H54 (cell line): Measurements from ENCODE around the gene WDR70.
"Not testable (repeated sequence)": the region's sequence is repeated elsewhere in the genome, so short reads cannot be mapped to it uniquely, and the experiment has no call there.

Source experiments
- DNase-seq: peaks from one replicate; pipeline ENCODE4 v3.0.0; 2011; ENCODE audit warnings: low spot score, mixed read lengths; ENCODE audit not compliant: insufficient read length
- FAIRE-seq: peaks from 3 replicates; lab custom pipeline; 2011; peaks lifted over from hg19 to GRCh38; lab: Jason Lieb, UNC
- POLR2A ChIP-seq: IDR thresholded peaks from 2 replicates; pipeline ENCODE4 v1.6.1; 2011; ENCODE audit warnings: low read depth, mild to moderate bottlenecking, low read length

Gene WDR70

DNA sequence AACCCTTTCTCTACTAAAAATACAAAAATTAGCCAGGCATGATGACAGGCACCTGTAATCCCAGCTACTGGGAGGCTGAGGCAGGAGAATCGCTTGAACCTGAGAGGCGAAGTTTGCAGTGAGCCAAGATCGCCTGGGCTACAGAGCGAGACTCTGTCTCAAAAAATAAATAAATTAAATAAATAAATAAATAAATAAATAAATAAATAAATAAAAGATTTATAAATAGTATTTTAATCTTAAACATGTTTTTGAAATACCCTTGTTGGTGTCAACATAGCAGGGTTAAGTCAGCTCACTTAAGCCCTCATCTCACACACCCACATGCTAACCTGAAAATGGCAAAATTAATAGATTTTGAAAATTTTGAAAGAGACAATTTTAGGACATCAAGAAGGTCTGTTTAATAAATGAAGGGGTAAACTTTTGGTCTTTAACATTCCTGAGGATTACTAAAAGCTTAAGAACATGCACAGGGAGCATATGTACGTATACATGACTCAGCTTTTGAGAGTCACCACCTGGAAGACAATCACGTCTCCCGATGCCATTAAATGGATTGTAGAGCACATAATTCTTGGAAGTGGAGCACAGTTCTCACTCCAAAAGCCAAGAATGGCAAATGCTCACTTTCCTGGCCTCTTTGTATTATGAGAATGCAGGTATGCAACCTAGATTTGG, 258.2 kb downstream of the WDR70 start:
- no peak for TF ChIP-seq POLR2A
- DNase-seq (no peak), FAIRE-seq (peak; percentile 92)

DNA sequence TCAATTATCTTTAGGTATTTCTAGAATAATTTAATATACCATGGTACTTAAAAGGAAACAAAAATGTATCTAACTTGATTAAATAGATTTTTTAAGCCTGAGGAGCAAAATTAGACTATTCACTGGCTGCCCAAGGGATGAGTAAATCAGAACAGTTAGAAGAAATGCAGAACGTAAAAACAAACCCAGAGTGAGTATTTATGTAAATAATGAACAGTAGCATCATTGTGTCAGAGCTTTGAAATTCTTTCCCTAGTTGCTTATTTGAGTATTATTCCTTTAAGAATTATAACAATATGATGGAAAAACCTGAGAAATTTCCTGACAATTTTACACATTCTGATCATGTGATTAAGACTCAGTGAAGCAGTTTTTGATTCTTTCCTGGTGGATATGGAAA, 259.8 kb downstream of the WDR70 start:
- FAIRE-seq (peak; percentile 71), DNase-seq (no peak)
- no peak for TF ChIP-seq POLR2A

DNA sequence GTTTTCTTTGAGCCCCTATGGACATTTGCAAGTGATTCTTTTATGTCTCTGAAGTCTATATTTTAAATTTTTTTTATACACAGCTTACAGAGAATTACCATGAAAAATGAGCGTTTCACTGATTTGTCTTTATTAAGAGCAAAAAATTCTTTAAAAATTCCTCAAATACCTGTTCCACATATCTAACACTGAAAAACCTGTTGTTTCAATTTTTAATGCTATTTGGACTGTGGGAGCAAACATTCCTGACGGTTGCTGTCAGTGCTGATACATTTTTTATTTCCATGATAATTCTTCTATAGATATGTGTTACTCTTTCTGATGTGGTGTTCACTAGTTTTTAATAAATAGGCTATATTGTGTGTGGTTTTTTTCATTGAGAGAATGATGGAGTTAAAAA, 261.0 kb downstream of the WDR70 start:
- TF ChIP-seq POLR2A: no peak
- DNase-seq (no peak), FAIRE-seq (peak; percentile 11)

DNA sequence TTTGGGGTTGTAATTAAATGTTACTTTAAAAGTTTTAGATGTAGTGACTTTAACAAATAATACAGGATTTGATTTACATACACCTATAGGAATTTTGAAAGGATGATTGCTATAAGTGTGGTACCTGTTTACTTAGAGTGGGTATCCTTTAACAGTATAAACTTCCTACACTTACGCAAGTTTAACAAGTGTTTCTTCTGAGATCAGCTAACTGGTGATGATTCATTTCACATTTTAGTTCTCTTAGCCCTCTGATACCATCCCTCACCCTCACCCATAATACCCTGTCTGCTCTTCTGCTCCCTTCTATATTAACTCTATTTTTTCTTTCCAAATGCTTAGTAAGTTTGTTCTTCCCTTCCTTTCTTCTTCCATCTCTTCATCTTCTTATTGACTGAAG, 262.8 kb downstream of the WDR70 start:
- peak; percentile 94 for FAIRE-seq
- no peak for TF ChIP-seq POLR2A
- no peak for DNase-seq

DNA sequence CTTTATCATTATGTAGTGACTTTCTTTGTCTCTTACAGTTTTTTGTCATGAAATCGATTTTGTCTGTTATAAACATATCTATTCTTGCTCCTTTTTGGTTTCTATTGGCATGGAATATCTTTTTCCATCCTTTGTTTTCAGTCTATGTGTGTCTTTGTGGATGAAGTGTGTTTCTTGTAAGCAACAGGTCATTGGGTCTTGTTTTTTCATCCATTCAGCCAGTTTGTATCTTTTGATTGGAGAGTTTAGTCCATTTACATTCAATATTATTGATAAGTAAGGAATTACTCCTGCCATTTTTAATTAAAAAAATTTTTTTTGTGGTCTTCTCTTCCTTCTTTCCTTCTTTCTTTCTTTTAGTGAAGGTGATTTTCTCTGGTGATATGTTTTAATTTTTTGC, 266.6 kb downstream of the WDR70 start:
- FAIRE-seq: no peak

DNA sequence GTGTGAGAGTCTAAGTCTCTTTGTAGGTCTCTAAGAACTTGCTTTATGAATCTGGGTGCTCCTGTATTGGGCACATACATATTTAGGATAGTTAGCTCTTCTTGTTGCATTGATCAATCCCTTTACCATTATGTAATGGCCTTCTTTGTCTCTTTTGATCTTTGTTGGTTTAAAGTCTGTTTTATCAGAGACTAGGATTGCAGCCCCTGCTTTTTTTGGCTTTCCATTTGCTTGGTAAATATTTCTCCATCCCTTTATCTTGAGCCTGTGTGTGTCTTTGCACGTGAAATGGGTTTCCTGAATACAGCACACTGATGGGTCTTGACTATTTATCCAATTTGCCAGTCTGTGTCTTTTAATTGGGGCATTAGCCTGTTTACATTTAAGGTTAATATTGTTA, 275.4 kb downstream of the WDR70 start:
- not testable (repeated sequence) for FAIRE-seq, DNase-seq

More for the DNA sequence above, 266.6 kb downstream of the WDR70 start:
- no peak for TF ChIP-seq POLR2A
- no peak for DNase-seq

DNA sequence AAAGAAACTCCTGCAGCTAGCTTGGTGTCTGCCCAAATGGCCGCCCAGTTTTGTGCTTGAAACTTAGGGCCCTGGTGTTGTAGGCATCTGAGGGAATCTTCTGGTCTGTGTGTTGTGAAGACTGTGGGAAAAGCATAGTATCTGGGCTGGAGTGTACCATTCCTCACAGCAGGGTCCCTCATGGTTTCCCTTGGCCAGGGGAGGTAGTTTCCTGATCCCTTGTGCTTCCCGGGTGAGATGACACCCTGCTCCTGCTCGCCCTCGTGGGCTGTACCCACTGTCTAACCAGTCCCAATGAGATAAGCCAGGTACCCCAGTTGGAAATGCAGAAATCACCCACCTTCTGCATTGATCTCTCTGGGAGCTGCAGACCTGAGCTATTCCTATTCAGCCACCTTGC, 277.9 kb downstream of the WDR70 start:
- FAIRE-seq (no peak), DNase-seq (no peak)
- no peak for TF ChIP-seq POLR2A

DNA sequence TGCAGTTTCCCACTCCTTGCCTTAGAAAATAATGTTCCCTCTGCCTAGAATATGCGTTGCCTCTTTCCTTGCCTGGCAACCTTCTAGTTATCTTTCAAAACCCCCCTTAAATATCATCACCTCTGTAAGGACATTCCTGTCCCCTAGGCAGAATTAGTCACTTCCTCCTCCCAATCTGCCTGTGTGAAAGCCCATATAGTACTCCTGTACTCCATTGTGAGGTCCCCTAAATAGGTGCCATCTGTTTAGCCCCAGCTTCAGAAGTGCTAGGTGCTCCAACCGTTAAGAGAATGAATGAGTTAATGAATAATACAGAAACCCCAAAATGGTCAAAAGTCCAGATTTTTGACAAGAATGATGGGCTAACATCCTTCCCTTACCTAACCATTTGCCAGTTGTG, 279.3 kb downstream of the WDR70 start:
- TF ChIP-seq POLR2A: no peak
- DNase-seq (no peak), FAIRE-seq (no peak)

DNA sequence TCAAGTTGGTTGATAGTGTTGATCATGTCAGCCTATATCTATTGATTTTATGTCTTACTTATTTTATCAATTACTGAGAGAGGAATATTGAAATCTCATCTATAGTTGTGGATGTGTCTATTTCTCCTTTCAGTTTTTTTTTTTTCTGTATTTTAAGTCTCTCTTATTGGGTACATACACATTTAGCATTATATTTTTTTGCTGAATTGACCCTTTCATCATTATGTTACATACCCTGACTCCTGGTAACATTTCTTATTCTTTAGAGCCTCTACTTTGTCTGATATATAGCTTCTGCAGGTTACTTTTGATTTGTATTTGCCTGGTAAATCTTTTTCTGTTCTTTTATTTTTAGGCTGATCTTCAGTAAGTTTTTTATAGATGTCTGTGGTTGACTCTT, 281.2 kb downstream of the WDR70 start:
- DNase-seq: no peak
- FAIRE-seq: no peak
- no peak for TF ChIP-seq POLR2A

DNA sequence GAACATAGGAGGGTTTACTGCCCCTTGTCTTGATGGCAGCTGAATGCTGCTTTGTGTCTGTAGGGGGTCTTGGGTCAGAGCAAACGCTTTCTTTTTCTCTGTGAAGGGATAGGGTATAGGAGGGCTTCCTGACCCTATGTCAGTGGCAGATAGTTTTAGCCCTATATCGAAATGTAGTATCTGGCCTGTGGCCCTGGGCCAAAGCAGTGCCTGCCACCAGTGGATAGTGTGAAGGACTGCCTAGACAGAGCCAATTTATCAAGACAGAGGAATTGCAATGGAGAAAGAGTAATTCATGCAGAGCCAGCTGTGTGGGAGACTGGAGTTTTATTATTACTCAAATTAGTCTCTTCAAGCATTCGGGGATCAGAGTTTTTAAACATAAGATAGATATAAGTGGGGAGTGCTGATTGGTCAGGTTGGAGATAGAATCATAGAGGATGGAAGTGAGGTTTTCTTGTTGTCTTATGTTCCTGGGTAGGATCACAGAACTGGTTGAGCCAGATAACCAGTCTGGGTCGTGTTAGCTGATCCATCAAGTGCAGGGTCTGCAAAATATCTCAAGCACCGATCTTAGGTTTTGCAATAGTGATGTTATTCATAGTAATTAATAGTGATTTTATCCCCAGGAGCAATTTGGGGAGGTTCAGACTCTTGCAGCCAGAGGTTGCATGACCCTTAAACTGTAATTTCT, 282.3 kb downstream of the WDR70 start:
- DNase-seq: no peak
- no peak for TF ChIP-seq POLR2A
- FAIRE-seq: no peak

DNA sequence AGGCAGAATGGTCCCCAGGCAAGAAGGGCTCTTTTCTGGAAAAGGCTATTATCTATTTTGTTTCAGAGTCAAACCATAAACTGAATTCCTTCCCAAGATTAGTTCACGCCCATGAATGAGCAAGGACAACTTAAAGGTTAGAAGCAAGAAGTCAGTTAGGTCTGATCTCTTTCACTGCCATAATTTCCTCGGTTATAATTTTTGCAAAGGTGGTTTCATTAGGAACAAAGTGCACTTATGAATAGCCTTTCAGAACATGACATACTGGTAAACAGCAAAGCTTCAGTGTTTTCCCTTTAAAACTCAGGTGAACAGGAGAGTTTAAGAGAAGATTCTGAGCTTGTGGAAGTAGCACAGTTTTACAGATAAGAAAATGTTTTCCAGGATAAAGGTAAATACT, 282.8 kb downstream of the WDR70 start:
- DNase-seq (no peak), FAIRE-seq (no peak)
- no peak for TF ChIP-seq POLR2A

DNA sequence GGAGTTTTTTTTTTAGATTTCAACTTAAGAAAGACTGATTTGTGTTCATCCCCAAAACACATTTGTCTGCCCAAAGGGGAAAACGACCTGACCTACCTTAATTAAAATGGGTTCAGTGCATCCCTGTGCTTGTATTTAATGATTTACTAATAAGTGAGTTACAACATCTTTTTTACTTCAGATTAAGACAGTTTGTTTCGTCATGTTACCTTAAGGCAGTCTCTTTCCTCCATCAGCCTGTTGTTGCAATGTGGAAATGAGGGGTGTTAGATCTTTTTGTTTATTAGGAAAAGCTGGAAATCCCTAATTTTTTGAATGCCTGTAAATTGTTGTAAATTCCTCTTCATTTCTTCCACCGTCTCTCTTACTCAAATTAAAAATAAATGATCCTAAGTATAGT, 283.2 kb downstream of the WDR70 start:
- TF ChIP-seq POLR2A: no peak
- FAIRE-seq (no peak), DNase-seq (no peak)

DNA sequence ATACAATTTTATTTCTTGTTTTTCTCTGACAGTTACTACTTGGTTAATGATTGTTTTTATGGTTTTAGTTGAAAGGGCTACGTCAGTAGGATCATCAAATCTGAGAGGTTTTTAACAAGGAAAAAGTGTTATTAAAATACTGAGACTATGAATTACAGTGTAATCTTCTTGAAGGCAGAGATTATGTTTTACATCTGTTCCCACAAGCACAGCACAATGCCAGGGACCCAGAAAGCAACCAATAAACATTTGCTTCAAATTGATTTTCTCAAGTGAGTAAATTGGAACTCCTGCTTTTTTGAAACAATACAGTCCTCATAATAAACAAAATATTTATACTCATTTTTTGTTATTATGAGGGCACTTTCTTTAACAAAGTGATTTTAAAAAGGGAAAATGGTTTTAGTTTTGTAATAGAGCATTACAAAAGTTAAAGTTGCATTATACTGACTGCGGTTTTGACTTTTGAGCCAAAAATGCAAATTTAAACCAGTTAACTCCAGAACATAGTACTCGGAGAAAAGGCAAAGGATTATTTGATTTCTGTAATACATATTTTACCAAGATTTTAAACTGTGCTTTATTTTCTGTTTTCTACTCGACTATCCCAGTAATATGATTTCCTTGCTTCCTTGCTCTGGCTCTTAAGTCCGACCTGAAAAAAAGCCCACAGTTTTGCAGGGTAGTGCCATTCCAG, 283.8 kb downstream of the WDR70 start:
- no peak for DNase-seq
- no peak for TF ChIP-seq POLR2A
- FAIRE-seq: no peak

DNA sequence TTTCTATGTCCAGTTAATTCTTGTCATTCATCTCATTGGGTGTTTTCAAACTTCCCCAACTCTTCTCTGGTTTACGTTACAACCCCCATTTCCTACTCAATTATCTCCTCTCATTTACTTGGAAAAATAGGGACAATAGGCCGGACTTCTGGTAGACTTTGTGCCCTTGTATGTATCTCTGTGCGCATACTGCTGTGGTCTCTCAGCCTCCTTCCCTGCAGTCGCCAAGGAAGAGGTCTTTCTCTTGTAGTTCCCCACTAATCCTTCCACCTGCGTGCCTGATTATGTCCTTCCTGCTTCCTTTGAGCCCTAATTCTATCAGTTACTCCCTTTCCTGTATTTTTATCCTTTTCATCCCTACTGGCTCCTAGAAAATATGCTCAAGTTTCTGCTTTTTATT, 284.4 kb downstream of the WDR70 start:
- FAIRE-seq (no peak), DNase-seq (no peak)
- no peak for TF ChIP-seq POLR2A
